ENCODE results near the gene CDC42EP4.

DNA sequence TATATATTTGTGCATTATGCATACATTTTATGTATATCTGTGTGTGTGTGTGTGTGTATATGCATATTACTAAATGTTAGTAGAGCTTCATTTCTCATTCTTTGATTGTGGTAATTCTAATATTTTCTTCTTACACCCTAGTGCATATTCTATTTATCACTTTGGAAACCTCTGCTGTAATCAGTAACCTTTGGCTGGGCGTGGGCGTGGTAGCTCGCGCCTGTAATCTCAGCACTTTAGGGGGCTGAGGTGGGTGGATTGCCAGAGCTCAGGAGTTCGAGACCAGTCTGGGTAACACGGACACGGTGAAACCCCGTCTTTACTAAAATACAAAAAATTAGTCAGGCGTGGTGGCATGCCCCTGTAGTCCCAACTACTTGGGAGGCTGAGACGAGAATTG is 77.1 kb downstream of the CDC42EP4 start:
- TF ChIP-seq, protein P1, sequence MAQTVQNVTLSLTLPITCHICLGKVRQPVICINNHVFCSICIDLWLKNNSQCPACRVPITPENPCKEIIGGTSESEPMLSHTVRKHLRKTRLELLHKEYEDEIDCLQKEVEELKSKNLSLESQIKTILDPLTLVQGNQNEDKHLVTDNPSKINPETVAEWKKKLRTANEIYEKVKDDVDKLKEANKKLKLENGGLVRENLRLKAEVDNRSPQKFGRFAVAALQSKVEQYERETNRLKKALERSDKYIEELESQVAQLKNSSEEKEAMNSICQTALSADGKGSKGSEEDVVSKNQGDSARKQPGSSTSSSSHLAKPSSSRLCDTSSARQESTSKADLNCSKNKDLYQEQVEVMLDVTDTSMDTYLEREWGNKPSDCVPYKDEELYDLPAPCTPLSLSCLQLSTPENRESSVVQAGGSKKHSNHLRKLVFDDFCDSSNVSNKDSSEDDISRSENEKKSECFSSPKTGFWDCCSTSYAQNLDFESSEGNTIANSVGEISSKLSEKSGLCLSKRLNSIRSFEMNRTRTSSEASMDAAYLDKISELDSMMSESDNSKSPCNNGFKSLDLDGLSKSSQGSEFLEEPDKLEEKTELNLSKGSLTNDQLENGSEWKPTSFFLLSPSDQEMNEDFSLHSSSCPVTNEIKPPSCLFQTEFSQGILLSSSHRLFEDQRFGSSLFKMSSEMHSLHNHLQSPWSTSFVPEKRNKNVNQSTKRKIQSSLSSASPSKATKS (CRISPR knock-in tag; IDR thresholded peaks at IDR 0.05) = no peak
- no peak for TF ChIP-seq POU5F1 (IDR thresholded peaks at IDR 0.05; ENCODE audit: borderline replicate concordance, low read depth, low read length, partially characterized antibody)
- TF ChIP-seq, protein P2, sequence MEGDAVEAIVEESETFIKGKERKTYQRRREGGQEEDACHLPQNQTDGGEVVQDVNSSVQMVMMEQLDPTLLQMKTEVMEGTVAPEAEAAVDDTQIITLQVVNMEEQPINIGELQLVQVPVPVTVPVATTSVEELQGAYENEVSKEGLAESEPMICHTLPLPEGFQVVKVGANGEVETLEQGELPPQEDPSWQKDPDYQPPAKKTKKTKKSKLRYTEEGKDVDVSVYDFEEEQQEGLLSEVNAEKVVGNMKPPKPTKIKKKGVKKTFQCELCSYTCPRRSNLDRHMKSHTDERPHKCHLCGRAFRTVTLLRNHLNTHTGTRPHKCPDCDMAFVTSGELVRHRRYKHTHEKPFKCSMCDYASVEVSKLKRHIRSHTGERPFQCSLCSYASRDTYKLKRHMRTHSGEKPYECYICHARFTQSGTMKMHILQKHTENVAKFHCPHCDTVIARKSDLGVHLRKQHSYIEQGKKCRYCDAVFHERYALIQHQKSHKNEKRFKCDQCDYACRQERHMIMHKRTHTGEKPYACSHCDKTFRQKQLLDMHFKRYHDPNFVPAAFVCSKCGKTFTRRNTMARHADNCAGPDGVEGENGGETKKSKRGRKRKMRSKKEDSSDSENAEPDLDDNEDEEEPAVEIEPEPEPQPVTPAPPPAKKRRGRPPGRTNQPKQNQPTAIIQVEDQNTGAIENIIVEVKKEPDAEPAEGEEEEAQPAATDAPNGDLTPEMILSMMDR (IDR thresholded peaks at IDR 0.05 in 2 of 3, conservative IDR thresholded peaks at IDR 0.05 in 1 of 3; ENCODE audit: insufficient read depth in 2 of 3, low read depth in 1 of 3, low read length in 3 of 3) = no peak
- TF ChIP-seq, protein P3, sequence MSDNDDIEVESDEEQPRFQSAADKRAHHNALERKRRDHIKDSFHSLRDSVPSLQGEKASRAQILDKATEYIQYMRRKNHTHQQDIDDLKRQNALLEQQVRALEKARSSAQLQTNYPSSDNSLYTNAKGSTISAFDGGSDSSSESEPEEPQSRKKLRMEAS (CRISPR knock-in tag; IDR thresholded peaks at IDR 0.05) = no peak
- TF ChIP-seq BACH1 (tag; IDR thresholded peaks at IDR 0.05) = no peak
- no peak for TF ChIP-seq FOXK1 (CRISPR knock-in tag; IDR thresholded peaks at IDR 0.05; ENCODE audit: borderline replicate concordance)
- TF ChIP-seq PHF20 (IDR thresholded peaks at IDR 0.05; ENCODE audit: partially characterized antibody) = no peak
- no peak for TF ChIP-seq NCOA4 (IDR thresholded peaks at IDR 0.05; ENCODE audit: partially characterized antibody)
- no peak for TF ChIP-seq HDAC2 (IDR thresholded peaks at IDR 0.05)
- no peak for TF ChIP-seq GABPB1 (CRISPR knock-in tag; IDR thresholded peaks at IDR 0.05)
- TF ChIP-seq POLR3G (IDR thresholded peaks at IDR 0.05; ENCODE audit: extremely low read depth, insufficient read length, insufficient replicate concordance) = no peak
- TF ChIP-seq SMARCC2 (IDR thresholded peaks at IDR 0.05; ENCODE audit: low read depth) = no peak
- TF ChIP-seq ESRRA (IDR thresholded peaks at IDR 0.05; ENCODE audit: borderline replicate concordance, low read depth) = no peak
- no peak for TF ChIP-seq COPS2 (conservative IDR thresholded peaks at IDR 0.05)
